Panc1 (cell line): Measurements from ENCODE around the gene POC1B.

Experiments
- POLR2AphosphoS5 ChIP-seq: IDR thresholded peaks from 2 replicates; pipeline ENCODE4 v1.6.1; 2012; ENCODE audit warnings: mild to moderate bottlenecking, low read depth, low read length, moderate library complexity
- TCF7L2 ChIP-seq: IDR thresholded peaks from 2 replicates; pipeline ENCODE4 v1.6.1; 2011; ENCODE audit warnings: mild to moderate bottlenecking, low read depth, low read length, inconsistent platforms

- TF ChIP-seq POLR2AphosphoS5 (no peak), TCF7L2 (no peak)
Measured at GRCh38 chr12:89523843-89524540, 1.9 kb downstream of the POC1B start.
